A673 (cell line): ENCODE results near the gene TRIM13. TPM values are rescaled to one million over a fixed set of nuclear protein-coding genes. Genes with fewer than 3 reads are reported as not detected.

ENCODE experiments used
- BruUV-seq: library from RNA; stranded (reverse); fragments of 400-500 nt; replicated peaks from 2 replicates; lab custom pipeline; 2021; lab: Mats Ljungman, UMichigan
- CTCF ChIA-PET: fragments of 300-600 bp; sonication (Branson Sonifier 250); formaldehyde crosslinking; loops from one replicate; lab custom pipeline; 2022; ENCODE audit warnings: antibody characterized with exemption; lab: Charles Lee
- POLR2A ChIA-PET: fragments of 300-600 bp; sonication (Branson Sonifier 250); formaldehyde crosslinking; loops from one replicate; lab custom pipeline; 2022; ENCODE audit warnings: antibody characterized with exemption; ENCODE audit not compliant: low non-redundant PET; lab: Charles Lee
- DNase-seq: peaks from one replicate; pipeline ENCODE4 v3.0.0-alpha.2; 2015; ENCODE audit warnings: low spot score
- H3K27ac ChIP-seq: fragments of 200-600 bp; sonication (generic); 2 replicates; pipeline ENCODE4 v1.5.1; 2016; ENCODE audit warnings: mixed run types, low read depth, mild to moderate bottlenecking, mixed read lengths, antibody characterized with exemption, low read length; ENCODE audit not compliant: poor library complexity, severe bottlenecking
- H3K27me3 ChIP-seq: fragments of 200-600 bp; sonication (generic); replicated peaks from 2 replicates; pipeline ENCODE4 v1.6.1; 2017; ENCODE audit warnings: mixed run types, low read depth, mild to moderate bottlenecking, mixed read lengths, antibody characterized with exemption, low read length; ENCODE audit not compliant: insufficient read depth, poor library complexity
- H3K36me3 ChIP-seq: fragments of 200-600 bp; sonication (generic); 2 replicates; pipeline ENCODE4 v1.6.1; 2016; ENCODE audit warnings: mixed run types, mild to moderate bottlenecking, mixed read lengths, antibody characterized with exemption, low read length; ENCODE audit not compliant: insufficient read depth, poor library complexity, severe bottlenecking
- H3K4me1 ChIP-seq: fragments of 200-600 bp; sonication (generic); 2 replicates; pipeline ENCODE4 v1.6.1; 2017; ENCODE audit warnings: mixed run types, mild to moderate bottlenecking, mixed read lengths, antibody characterized with exemption, low read length; ENCODE audit not compliant: insufficient read depth, poor library complexity, severe bottlenecking
- H3K4me3 ChIP-seq: fragments of 200-600 bp; sonication (generic); 2 replicates; pipeline ENCODE4 v1.5.1; 2016; ENCODE audit warnings: low read depth, mixed run types, mild to moderate bottlenecking, mixed read lengths, low read length; ENCODE audit not compliant: poor library complexity, severe bottlenecking
- H3K9me3 ChIP-seq: fragments of 200-600 bp; sonication (generic); 2 replicates; pipeline ENCODE4 v1.6.1; 2016; ENCODE audit warnings: mixed run types, low read depth, mild to moderate bottlenecking, mixed read lengths, antibody characterized with exemption, low read length; ENCODE audit not compliant: poor library complexity, severe bottlenecking
- EZH2 ChIP-seq: fragments of 200-600 bp; sonication (generic); IDR thresholded peaks from 2 replicates; pipeline ENCODE4 v1.6.1; 2017; ENCODE audit warnings: borderline replicate concordance, low read depth, mild to moderate bottlenecking, mixed read lengths, antibody characterized with exemption, low read length; ENCODE audit not compliant: poor library complexity, severe bottlenecking
- intact Hi-C: fragments of 100-400 bp; cut with micrococcal nuclease; formaldehyde crosslinking; loops from one replicate; pipeline ENCODE4 v1.10.0; 2022; ENCODE audit not compliant: unreplicated experiment
- total RNA-seq: library from RNA; stranded (reverse); gene quantifications from 2 replicates; pipeline ENCODE4 v1.2.3, GENCODE V29; 2021
- TF ChIP-seq, protein P1 (sequence below): fragments of 300-800, 200-600 bp; sonication (generic); conservative IDR thresholded peaks from 2 replicates; pipeline ENCODE4 v1.5.1; 2017; ENCODE audit warnings: low read depth, mild to moderate bottlenecking, antibody characterized with exemption, low read length, moderate library complexity, mixed read lengths

TRIM13 gene
- total RNA-seq, 1 experiment from 2014 or later = 38.7 TPM

- H3K4me1 ChIP-seq = peaks cover 13% of the 10 kb centered on the region
- peak; percentile 54 for DNase-seq
- no peaks in the 10 kb centered on the region for H3K36me3 ChIP-seq
- no peak for TF ChIP-seq EZH2
- TF ChIP-seq, protein P1, sequence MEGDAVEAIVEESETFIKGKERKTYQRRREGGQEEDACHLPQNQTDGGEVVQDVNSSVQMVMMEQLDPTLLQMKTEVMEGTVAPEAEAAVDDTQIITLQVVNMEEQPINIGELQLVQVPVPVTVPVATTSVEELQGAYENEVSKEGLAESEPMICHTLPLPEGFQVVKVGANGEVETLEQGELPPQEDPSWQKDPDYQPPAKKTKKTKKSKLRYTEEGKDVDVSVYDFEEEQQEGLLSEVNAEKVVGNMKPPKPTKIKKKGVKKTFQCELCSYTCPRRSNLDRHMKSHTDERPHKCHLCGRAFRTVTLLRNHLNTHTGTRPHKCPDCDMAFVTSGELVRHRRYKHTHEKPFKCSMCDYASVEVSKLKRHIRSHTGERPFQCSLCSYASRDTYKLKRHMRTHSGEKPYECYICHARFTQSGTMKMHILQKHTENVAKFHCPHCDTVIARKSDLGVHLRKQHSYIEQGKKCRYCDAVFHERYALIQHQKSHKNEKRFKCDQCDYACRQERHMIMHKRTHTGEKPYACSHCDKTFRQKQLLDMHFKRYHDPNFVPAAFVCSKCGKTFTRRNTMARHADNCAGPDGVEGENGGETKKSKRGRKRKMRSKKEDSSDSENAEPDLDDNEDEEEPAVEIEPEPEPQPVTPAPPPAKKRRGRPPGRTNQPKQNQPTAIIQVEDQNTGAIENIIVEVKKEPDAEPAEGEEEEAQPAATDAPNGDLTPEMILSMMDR = no peak
- H3K9me3 ChIP-seq = no peaks in the 10 kb centered on the region
- peak overlapping the region; percentile 14 for H3K27ac ChIP-seq
- H3K4me3 ChIP-seq = no peak overlapping the region
- ChIA-PET CTCF (interaction anchor here (0.7 to 0.8 kb wide), 4 partner anchors 18 to 936 kb away, joined by 3 to 5 read pairs (median 4); no protein-coding TSS in a partner anchor), POLR2A (no interaction called here)
- no peaks in the 10 kb centered on the region for H3K27me3 ChIP-seq
- intact Hi-C loops = loop anchor here (1.0 to 5.0 kb wide), 6 partner anchors 106 to 1094 kb away; no protein-coding TSS in a partner anchor
- no TSS peak for BruUV-seq
Measured at GRCh38 chr13:49975826-49976225, 21.0 kb upstream of the TRIM13 start.

- peaks cover 13% of the 10 kb centered on the region for H3K4me1 ChIP-seq
- TF ChIP-seq EZH2 = no peak
- TF ChIP-seq, protein P1 = peak; percentile 93
- no TSS peak for BruUV-seq
- CTCF ChIA-PET = interaction anchor here (0.6 to 1.1 kb wide), 9 partner anchors 17 to 936 kb away, joined by 3 to 14 read pairs (median 4); partner anchors contain the start of genes SPRYD7 and TRIM13
- intact Hi-C loops = loop anchor here (1.0 to 5.0 kb wide), 6 partner anchors 106 to 1094 kb away; no protein-coding TSS in a partner anchor
- no peaks in the 10 kb centered on the region for H3K27me3 ChIP-seq
- H3K36me3 ChIP-seq = no peaks in the 10 kb centered on the region
- DNase-seq = peak; percentile 79
- POLR2A ChIA-PET = interaction anchor here (0.5 kb wide), 1 partner anchor 313 kb away, joined by 7 read pairs; no protein-coding TSS in a partner anchor
- peak overlapping the region; percentile 14 for H3K27ac ChIP-seq
- no peaks in the 10 kb centered on the region for H3K9me3 ChIP-seq
- H3K4me3 ChIP-seq = no peak overlapping the region
Measured at GRCh38 chr13:49976314-49977258, 20.3 kb upstream of the TRIM13 start.

DNA sequence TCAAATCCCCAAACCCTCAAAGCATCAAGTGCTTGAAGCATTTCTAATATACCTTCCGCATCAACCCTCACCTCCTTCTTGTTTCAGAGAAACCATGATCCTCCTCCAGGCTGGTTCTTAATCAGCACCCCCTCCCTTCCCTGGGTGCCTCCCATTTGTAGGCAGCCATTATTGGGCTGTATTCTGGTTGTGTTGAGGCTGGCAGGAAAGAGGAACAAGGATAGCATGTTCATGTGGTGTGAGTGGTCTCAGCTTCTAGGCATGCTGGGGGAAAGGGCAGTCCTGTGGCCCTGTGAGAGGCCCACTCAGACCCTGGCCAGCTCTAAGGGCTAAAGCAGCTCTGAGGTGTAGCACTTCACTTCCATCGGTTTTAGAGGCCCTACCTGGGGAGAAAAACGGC is 18.9 kb upstream of the TRIM13 start:
- Histone ChIP-seq H3K9me3 (no peaks in the 10 kb centered on the region), H3K4me1 (peaks cover 13% of the 10 kb centered on the region), H3K4me3 (no peak overlapping the region), H3K27me3 (no peaks in the 10 kb centered on the region), H3K36me3 (no peaks in the 10 kb centered on the region), H3K27ac (no peak overlapping the region)
- no peak for DNase-seq
- no TSS peak for BruUV-seq
- intact Hi-C loops = loop anchor here (2.0 to 5.0 kb wide), 5 partner anchors 104 to 934 kb away; no protein-coding TSS in a partner anchor
- ChIA-PET CTCF (no interaction called here), POLR2A (no interaction called here)
- no peak for TF ChIP-seq EZH2
- TF ChIP-seq, protein P1 = no peak
